ENCODE measurements around the gene TBC1D4. TPM values are rescaled to one million over a fixed set of nuclear protein-coding genes. Genes with fewer than 3 reads are reported as not detected.

Gene TBC1D4
- total and polyA plus RNA-seq, 10 of the 15 experiments (the other 5 are each of a cell fraction or from before 2014, with no cell fraction given) = 11.0 to 38.6 (median 25.5) TPM

GRCh38 chr13:75417656-75418055, 64.3 kb downstream of the TBC1D4 start (continued):
- TF ChIP-seq CUX1 (IDR thresholded peaks at IDR 0.05; ENCODE audit: insufficient replicate concordance, low read depth, low read length) = no peak
- TF ChIP-seq CHD1 (IDR thresholded peaks at IDR 0.05; ENCODE audit: low read depth, low read length) = no peak
- TF ChIP-seq KAT2A (conservative IDR thresholded peaks at IDR 0.05; ENCODE audit: control insufficient read depth, low read depth, low read length) = no peak
- TF ChIP-seq RB1 (IDR thresholded peaks at IDR 0.05; ENCODE audit: borderline replicate concordance) = no peak
- TF ChIP-seq MEF2B (IDR thresholded peaks at IDR 0.05; ENCODE audit: partially characterized antibody, poor library complexity, severe bottlenecking) = no peak
- TF ChIP-seq NFYA (IDR thresholded peaks at IDR 0.05; ENCODE audit: borderline replicate concordance, low read depth, low read length) = no peak
- no peak for TF ChIP-seq HDAC2 (IDR thresholded peaks at IDR 0.05)
- TF ChIP-seq HDGF (IDR thresholded peaks at IDR 0.05) = no peak
- TF ChIP-seq NR2C2 (IDR thresholded peaks at IDR 0.05; ENCODE audit: borderline replicate concordance, control insufficient read depth, insufficient read length, low read depth) = no peak
- TF ChIP-seq NR2C1 (IDR thresholded peaks at IDR 0.05) = no peak

Data from GM12878 (cell line).